T-cell (primary cell): ENCODE measurements around the gene MLLT10. TPM values are rescaled to one million over a fixed set of nuclear protein-coding genes. Genes with fewer than 3 reads are reported as not detected.

Source experiments
- total RNA-seq, 35 experiments: library from RNA in 6 of 35; stranded (reverse) in 6 of 35; fragments of 120-200 nt in 1 of 35; gene quantifications; one replicate each; pipeline versions ENCODE4 v1.2.1 to v1.2.4 and lab custom pipeline; 2013 to 2026

MLLT10 gene
- total RNA-seq, 5 donors from 2014 or later (not counting 1 experiment from before 2014, with no cell fraction given), result 57.7 to 76.5 (median 66.1) TPM

Other genes starting within 250 kb of the MLLT10 start
- gene SKIDA1, start 8.6 kb upstream of the MLLT10 start, total RNA-seq, result under 1 TPM; 0.12 to 0.72 (median 0.57) TPM